ENCODE measurements around the gene PRKRIP1. TPM values are rescaled to one million over a fixed set of nuclear protein-coding genes. Genes with fewer than 3 reads are reported as not detected.
"Not testable (repeated sequence)": the region's sequence is repeated elsewhere in the genome, so short reads cannot be mapped to it uniquely, and the experiment has no call there.

The PRKRIP1 gene
- total RNA-seq, 1 experiment from 2014 or later: 38.8 TPM

DNA sequence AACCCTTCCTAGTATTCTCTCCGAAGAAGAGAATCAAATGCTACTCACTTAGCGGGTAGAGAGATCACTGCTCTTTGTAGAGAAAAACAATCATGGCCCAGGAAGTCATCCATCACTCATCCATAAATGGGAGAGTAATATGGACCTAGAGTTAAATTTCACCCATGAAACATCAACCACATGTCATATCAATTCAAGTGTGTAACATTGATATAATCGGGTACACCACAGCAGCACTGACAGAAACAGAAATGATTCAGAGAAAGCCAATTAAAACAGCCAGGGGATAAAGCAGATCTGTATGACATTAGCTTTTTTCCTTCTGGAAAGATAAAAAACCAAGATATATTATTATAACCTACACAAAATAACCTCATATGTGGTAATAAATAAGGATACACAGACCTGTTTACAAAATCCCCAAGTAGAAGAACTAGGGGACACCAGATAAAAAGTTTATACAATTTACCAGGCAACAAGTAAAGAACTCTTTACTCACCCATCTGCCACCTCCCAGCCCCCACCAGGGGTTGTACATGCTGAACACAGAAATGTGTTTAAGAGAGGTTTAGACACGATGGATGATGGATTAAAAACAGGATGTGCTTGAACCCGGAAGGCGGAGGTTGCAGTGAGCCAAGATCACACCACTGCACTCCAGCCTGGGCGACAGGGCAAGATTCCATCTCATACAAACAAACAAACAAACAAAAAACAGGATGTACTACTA, 14.3 kb upstream of the PRKRIP1 start:
- not testable (repeated sequence) for H4K8ac ChIP-seq (replicated peaks; ENCODE audit: insufficient read length, low read depth, low read length); H3K56ac ChIP-seq (ENCODE audit: insufficient read length, low read depth, low read length); H2BK20ac ChIP-seq (ENCODE audit: low read depth, low read length, poor library complexity, severe bottlenecking); H3K9me3 Mint-ChIP-seq; H4K5ac ChIP-seq (ENCODE audit: insufficient read length, low read depth, low read length); H2AK5ac ChIP-seq (ENCODE audit: insufficient read length, low read length); H3K9ac ChIP-seq (ENCODE audit: extremely low read depth, insufficient read length, low read length); H4K20me1 ChIP-seq (ENCODE audit: control insufficient read depth, insufficient read depth, insufficient read length); H3K79me1 ChIP-seq (ENCODE audit: insufficient read depth, low read depth, low read length, poor library complexity, severe bottlenecking); H4K91ac ChIP-seq (ENCODE audit: insufficient read length, low read depth, low read length); H3K4me3 Mint-ChIP-seq; H3T11ph ChIP-seq (ENCODE audit: low read length); H3K23ac ChIP-seq (ENCODE audit: insufficient read length, low read depth, low read length); H2AFZ ChIP-seq (ENCODE audit: low read length); H3K4ac ChIP-seq (ENCODE audit: low read depth, low read length); H2BK12ac ChIP-seq (ENCODE audit: insufficient read length, low read depth, low read length); H3K27me3 ChIP-seq (ENCODE audit: insufficient read depth, low read length); H3K14ac ChIP-seq (ENCODE audit: insufficient read depth, low read length); H2BK120ac ChIP-seq (ENCODE audit: low read depth, low read length, poor library complexity, severe bottlenecking); H3K4me1 ChIP-seq (ENCODE audit: insufficient read depth, low read length); DNase-seq; H3K9me3 ChIP-seq (ENCODE audit: control insufficient read depth, low read depth, low read length); H3K4me2 ChIP-seq (ENCODE audit: insufficient read depth, insufficient read length, low read length); H2BK15ac ChIP-seq (ENCODE audit: low read depth, low read length); H3K27me3 Mint-ChIP-seq (ENCODE audit: low read depth); H3K18ac ChIP-seq (ENCODE audit: insufficient read length, low read depth, low read length); H3K27ac ChIP-seq (ENCODE audit: insufficient read length, low read depth, low read length); H2BK5ac ChIP-seq (ENCODE audit: insufficient read length, low read length); H3K23me2 ChIP-seq (ENCODE audit: insufficient read length, low read depth, low read length, poor library complexity, severe bottlenecking); H3K79me2 ChIP-seq (ENCODE audit: insufficient read depth, low read length)
- Mint-ChIP-seq H3K36me3 (ENCODE audit: insufficient read depth in 1 of 3, low read depth in 3 of 3) (peaks cover 29 to 71% (median 57%) of the 10 kb centered on the region in 3 experiments), H3K27ac (peak overlapping the region in 2 of 3 experiments; percentile 37 to 90; a peak in 2 of 7 replicates), H3K4me1 (peaks cover 18 to 21% of the 10 kb centered on the region in 2 experiments)
- WGBS (ENCODE audit: extremely low coverage, insufficient read length, low lambda C conversion rate): no CpG with 5 or more reads among the region's 7 CpGs

All from H9 (cell line).